LoVo (cell line): ENCODE results near the gene ADAMTS14.
"Not testable (repeated sequence)": the region's sequence is repeated elsewhere in the genome, so short reads cannot be mapped to it uniquely, and the experiment has no call there.

ENCODE experiments used
- DNase-seq: peaks from one replicate; pipeline ENCODE4 v3.0.0-alpha.2; 2016; ENCODE audit warnings: low spot score

Gene ADAMTS14

GRCh38 chr10:70672165-70673042, at the start of gene ADAMTS14:
ADAMTS14 (plus strand) TSS chr10:70672506; CDS start chr10:70672803, 297 bp downstream.
- no peak for DNase-seq

GRCh38 chr10:70622541-70622940, 49.8 kb upstream of the ADAMTS14 start:
- DNase-seq = no peak

GRCh38 chr10:70622981-70623844, 49.1 kb upstream of the ADAMTS14 start:
- DNase-seq = no peak

- DNase-seq = no peak
Measured at GRCh38 chr10:70626056-70626455, 46.2 kb upstream of the ADAMTS14 start.

GRCh38 chr10:70629338-70629737, 43.0 kb upstream of the ADAMTS14 start:
- DNase-seq = no peak

- not testable (repeated sequence) for DNase-seq
Measured at GRCh38 chr10:70631735-70632134, 40.6 kb upstream of the ADAMTS14 start.

GRCh38 chr10:70634011-70634410, 38.3 kb upstream of the ADAMTS14 start:
- DNase-seq = peak; percentile 12

- DNase-seq = not testable (repeated sequence)
Measured at GRCh38 chr10:70634515-70634914, 37.8 kb upstream of the ADAMTS14 start.

- DNase-seq = not testable (repeated sequence)
Measured at GRCh38 chr10:70639640-70640383, 32.5 kb upstream of the ADAMTS14 start.

- not testable (repeated sequence) for DNase-seq
Measured at GRCh38 chr10:70643272-70643671, 29.0 kb upstream of the ADAMTS14 start.

GRCh38 chr10:70644959-70645358, 27.3 kb upstream of the ADAMTS14 start:
- not testable (repeated sequence) for DNase-seq

GRCh38 chr10:70647086-70647485, 25.2 kb upstream of the ADAMTS14 start:
- DNase-seq = no peak

GRCh38 chr10:70648427-70648826, 23.9 kb upstream of the ADAMTS14 start:
- DNase-seq = no peak

GRCh38 chr10:70649526-70649925, 22.8 kb upstream of the ADAMTS14 start:
- DNase-seq = peak; percentile 26

- no peak for DNase-seq
Measured at GRCh38 chr10:70650104-70650503, 22.2 kb upstream of the ADAMTS14 start.

GRCh38 chr10:70650718-70651117, 21.6 kb upstream of the ADAMTS14 start:
- no peak for DNase-seq

- DNase-seq = no peak
Measured at GRCh38 chr10:70651661-70652060, 20.6 kb upstream of the ADAMTS14 start.

GRCh38 chr10:70652761-70653657, 19.3 kb upstream of the ADAMTS14 start:
- DNase-seq = no peak

- DNase-seq = no peak
Measured at GRCh38 chr10:70655316-70655715, 17.0 kb upstream of the ADAMTS14 start.

- no peak for DNase-seq
Measured at GRCh38 chr10:70656489-70656888, 15.8 kb upstream of the ADAMTS14 start.

- no peak for DNase-seq
Measured at GRCh38 chr10:70657041-70657440, 15.3 kb upstream of the ADAMTS14 start.
